Activated CD4-positive, alpha-beta T cell treated with anti-CD3 and anti-CD28 coated beads for 48 hours (primary cell): ENCODE data around the gene NYAP2.

Experiments
- DNase-seq: peaks from one replicate; pipeline ENCODE4 v3.0.0-alpha.2; 2020

The NYAP2 gene

GRCh38 chr2:225637259-225637658 is 237.7 kb downstream of the NYAP2 start:
- DNase-seq, result no peak

- DNase-seq, result no peak
Observed at GRCh38 chr2:225640550-225640949, 241.0 kb downstream of the NYAP2 start.

- no peak for DNase-seq
Observed at GRCh38 chr2:225649274-225649673, 249.8 kb downstream of the NYAP2 start.

- DNase-seq, result no peak
Observed at GRCh38 chr2:225650041-225650440, 250.5 kb downstream of the NYAP2 start.

- DNase-seq, result peak; percentile 85
Observed at GRCh38 chr2:225660262-225661131, 261.0 kb downstream of the NYAP2 start.

GRCh38 chr2:225662101-225662500 is 262.6 kb downstream of the NYAP2 start:
- no peak for DNase-seq

GRCh38 chr2:225667445-225667844 is 267.9 kb downstream of the NYAP2 start:
- DNase-seq, result no peak

GRCh38 chr2:225668606-225669266 is 269.2 kb downstream of the NYAP2 start:
- DNase-seq, result no peak

GRCh38 chr2:225670111-225670974 is 270.8 kb downstream of the NYAP2 start:
- no peak for DNase-seq

- no peak for DNase-seq
Observed at GRCh38 chr2:225678792-225679191, 279.3 kb downstream of the NYAP2 start.

- no peak for DNase-seq
Observed at GRCh38 chr2:225683258-225683657, 283.7 kb downstream of the NYAP2 start.

GRCh38 chr2:225690153-225690552 is 290.6 kb downstream of the NYAP2 start:
- DNase-seq, result no peak

- DNase-seq, result no peak
Observed at GRCh38 chr2:225691711-225692110, 292.2 kb downstream of the NYAP2 start.

- DNase-seq, result no peak
Observed at GRCh38 chr2:225693259-225693658, 293.7 kb downstream of the NYAP2 start.

GRCh38 chr2:225694664-225695063 is 295.2 kb downstream of the NYAP2 start:
- no peak for DNase-seq

GRCh38 chr2:225697936-225698335 is 298.4 kb downstream of the NYAP2 start:
- DNase-seq, result no peak
